Measurements from ENCODE around the gene RAB37.

DNA sequence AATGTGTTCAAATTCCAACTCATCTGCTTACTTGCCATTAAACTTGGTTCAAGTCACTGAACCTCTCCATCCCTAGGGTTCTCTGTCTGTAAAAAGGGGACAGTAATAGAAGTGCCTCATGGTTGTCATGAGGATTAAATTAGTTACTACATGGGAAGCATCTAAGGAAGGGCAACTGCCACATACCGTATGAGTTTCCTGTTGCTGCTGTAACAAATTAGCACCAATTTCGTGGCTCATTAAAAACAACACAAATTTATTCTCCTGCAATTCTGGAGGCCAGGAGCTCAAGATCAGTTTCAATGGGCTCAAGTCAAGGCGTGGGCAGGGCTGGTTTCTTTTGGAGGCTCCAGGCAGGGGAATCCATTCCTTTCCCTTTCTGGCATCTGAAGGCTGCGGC, 43.0 kb upstream of the RAB37 start:
- no peak for TF ChIP-seq CTCF (IDR thresholded peaks at IDR 0.05 in 8 of 11, conservative IDR thresholded peaks at IDR 0.05 in 3 of 11)
- TF ChIP-seq POLR2AphosphoS5 (IDR thresholded peaks at IDR 0.05) = no peak
- TF ChIP-seq POLR2A (IDR thresholded peaks at IDR 0.05) = no peak

All from spleen (tissue), 7 donors.